Endometrial microvascular endothelial cells (primary cell): ENCODE results near the gene TSPO. TPM values are rescaled to one million over a fixed set of nuclear protein-coding genes. Genes with fewer than 3 reads are reported as not detected.
"Not testable (repeated sequence)": the region's sequence is repeated elsewhere in the genome, so short reads cannot be mapped to it uniquely, and the experiment has no call there.

Experiments
- in situ Hi-C: cut with HindIII; loops from 2 replicates; pipeline ENCODE4 v1.10.0; 2017; ENCODE audit warnings: low sequenced_read_pairs, low pct_unique_long_range_greater_than_20kb; ENCODE audit errors: inconsistent ontology term
- total RNA-seq: library from RNA; depleted of rRNA; stranded (reverse); fragments of >200 nt; gene quantifications from one replicate; pipeline ENCODE4 v1.2.3, GENCODE V29; 2015; ENCODE audit errors: inconsistent ontology term

TSPO gene
- 689 TPM for total RNA-seq

DNA sequence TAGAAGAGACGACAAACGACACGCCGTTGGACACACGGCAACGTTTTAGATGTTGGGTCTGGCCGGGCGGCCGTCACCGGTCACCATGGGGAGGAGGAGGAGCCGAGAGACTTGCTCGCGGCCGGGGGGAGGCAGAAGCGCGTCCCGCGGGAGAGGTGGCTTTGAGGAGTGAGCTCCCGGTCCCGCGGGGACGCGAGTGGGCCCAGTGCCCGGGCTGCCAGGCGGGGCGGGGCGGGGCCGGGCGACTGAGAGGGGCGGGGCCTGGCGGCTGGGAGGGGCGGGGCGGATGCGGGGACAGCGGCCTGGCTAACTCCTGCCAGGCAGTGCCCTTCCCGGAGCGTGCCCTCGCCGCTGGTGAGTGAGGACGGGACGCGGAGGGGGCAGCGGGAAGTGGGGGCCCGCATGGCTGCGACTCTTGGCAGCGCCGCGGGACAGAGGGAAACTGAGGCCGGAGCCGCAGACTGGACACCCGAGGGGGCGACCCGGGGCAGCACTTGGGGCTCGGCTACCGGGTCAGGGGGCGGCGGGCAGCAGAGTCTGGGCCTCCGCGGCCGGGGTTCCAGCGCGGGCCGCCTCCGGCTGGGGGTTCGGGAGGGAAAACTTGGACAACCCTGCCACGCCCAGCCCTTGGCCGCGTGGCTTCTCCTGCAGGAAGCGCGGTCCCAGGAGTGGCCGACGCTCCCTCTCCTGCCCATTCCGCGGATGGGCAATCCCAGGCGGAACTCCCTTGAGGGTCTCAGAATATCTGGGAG is at the start of gene TSPO:
TSPO (plus strand) TSS at position 309 of the 752 bp plus-strand sequence. CDS start 7,680 bp downstream, outside the sequence.
- in situ Hi-C loops, result no loop called here

DNA sequence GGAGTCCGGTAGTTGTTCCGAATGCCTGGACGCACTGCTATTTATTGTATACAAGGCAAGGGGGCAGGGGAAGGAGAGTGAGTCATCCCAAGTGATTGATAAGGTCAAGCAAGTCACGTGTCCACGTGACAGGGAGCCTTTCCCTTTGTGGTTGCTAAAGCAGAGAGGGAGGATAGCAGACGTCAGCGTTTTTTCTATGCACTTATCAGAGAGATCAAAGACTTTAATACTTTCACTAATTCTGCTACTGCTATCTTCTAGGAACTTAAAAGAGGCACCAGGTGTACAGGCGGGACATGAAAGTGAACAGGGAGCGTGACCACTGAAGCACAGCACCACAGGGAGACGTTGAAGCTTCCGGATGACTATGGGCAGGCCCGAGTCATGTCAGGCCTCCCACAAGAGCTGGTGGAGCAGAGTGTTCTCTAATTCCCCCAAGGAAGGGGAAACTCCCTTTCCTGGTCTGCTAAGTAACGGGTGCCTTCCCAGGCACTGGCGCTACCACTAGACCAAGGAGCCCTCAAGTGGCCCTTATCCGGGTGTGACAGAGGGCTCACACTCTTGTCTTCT is 47.2 kb upstream of the TSPO start:
- in situ Hi-C loops, result not testable (repeated sequence)

DNA sequence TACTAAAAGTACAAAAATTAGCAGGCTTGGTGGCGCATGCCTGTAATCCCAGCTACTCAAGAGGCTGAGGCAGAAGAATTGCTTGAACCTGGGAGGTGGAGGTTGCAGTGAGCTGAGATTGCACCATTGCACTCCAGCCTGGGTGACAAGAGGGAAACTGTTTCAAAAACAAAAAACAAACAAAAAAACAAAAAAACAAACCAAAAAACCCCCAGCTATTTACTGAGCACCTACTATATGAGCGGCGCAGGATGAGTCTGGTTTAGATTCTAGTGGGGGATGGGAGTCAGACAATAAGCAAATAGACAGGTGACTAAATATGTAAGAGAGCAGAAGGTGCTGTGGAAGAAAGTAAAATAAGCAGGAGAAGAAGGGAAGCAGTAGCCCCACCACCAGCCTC is 46.4 kb upstream of the TSPO start:
- in situ Hi-C loops, result not testable (repeated sequence)

DNA sequence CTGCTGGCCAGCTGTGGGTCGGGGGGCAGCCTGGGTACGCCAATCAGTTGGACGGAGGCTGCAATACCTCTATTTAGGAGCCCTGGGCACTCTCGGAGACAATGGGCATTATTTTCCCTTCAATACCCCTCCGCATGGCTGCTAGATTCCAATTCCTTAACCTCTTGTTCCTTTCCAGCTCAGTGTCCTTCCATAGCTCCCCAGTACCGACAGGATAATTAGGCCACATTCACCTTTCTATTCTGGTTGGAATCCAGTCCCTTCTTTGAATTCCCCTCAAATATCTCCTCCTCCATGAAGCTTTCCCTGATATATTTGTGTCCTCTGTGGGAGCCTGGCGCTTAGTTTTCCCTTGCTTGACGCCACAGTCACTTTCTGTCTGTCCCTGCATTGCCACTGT is 45.1 kb upstream of the TSPO start:
- in situ Hi-C loops, result no loop called here

DNA sequence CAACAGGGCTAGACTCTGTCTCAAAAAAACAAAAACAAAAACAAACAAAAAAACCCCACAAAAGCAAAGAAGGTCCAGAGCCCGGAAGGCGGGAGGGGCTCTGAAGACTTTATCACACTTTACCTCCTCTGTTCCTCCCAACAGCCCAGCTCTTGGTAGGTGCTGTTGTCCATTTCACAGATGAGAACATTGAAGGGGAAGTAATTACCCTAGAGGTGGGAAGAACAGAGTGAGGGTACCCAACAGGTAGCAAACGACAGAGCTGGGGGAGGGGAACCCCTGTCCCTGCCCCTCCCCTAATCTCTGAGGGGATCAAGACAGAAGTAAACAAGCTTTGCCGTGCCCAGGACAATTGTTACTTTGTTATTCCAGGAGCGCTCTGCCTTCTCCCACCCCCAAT is 41.8 kb upstream of the TSPO start:
- in situ Hi-C loops, result no loop called here

DNA sequence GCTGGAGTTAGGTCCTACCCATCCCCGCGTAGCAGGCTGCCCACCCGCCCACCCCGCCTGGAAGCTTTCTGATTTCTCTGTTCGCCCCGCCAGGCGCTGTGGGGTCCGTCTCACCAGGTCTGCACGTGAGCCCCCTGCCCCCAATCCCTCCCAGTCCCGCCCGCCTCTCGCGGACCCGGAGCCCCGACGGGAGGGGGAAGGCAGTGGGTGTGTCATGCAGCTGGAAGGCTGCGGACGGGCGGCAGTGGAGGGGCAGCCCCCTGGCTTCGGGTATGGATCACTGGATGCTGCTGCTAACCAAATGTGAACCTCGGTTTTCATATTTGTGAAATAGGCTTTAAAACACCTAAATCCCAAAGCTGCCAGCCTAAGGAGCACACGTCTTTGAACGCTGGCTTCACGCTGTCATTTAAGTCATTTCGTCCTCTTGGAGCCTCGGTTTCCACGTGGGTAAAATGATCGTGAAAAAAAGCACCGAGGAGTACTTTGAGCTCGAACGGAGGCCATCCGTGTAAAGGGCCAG is 41.4 kb upstream of the TSPO start:
- in situ Hi-C loops, result no loop called here

DNA sequence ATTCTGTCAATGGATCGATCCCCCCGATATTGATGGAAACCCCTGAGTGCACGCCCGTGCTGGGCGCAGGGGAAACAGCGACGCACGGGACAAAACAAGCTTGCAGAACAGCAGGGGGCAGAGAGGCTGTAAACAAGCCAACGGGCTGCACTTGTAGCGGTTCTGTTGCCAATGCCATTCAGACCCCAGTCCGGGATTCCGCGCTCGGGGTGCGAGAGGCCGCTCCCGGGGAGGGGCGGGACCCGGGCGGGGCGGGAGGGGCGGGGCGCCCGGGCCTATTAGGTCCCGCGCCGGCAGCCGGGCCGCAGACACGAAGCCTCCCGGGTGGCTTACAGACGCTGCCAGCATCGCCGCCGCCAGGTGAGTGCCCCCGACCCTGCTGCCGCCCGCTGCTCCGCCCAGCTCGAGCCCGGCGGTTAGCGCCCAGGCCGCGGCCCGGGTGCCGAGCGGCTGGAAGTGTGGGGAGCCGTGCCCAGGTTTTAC is 40.9 kb upstream of the TSPO start, which contains the start of gene BIK:
BIK (plus strand) TSS at position 307 of the 483 bp plus-strand sequence. CDS start 13,273 bp downstream, outside the sequence.
- in situ Hi-C loops, result no loop called here

DNA sequence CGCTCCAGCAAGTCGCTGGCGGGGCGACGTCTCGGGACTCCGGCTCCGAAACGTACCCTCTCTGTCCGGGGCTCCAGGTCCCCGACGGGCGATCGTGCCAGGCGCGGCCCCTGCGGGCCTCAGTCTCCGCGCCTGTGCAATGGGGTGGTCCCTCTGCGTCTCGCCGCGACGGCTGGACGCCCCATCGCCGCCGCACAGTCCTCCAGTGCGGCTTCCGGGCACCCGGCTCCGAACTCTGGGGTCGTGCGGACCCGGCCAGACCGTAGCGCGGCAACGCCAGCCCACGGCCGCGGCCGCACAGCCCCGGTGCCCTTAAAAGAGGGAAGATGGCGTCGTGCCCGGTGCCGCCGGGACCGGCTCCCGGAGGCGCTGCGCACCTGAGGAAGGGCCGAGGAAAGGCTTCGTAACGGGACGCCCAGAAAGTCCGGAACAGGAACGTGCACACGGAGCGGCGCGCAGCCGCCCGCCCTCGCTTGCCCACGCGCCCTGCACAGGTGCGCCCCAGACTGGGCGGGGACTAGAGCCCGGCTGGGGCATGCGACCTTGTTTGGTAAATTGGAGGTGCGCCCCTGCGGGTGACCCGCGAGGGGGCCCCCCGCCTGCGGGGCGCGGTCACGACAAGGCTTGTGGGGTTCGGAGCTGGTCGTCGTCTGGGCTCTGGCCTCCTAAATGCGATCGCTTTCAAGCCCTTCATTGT is 40.3 kb upstream of the TSPO start:
- in situ Hi-C loops, result no loop called here

DNA sequence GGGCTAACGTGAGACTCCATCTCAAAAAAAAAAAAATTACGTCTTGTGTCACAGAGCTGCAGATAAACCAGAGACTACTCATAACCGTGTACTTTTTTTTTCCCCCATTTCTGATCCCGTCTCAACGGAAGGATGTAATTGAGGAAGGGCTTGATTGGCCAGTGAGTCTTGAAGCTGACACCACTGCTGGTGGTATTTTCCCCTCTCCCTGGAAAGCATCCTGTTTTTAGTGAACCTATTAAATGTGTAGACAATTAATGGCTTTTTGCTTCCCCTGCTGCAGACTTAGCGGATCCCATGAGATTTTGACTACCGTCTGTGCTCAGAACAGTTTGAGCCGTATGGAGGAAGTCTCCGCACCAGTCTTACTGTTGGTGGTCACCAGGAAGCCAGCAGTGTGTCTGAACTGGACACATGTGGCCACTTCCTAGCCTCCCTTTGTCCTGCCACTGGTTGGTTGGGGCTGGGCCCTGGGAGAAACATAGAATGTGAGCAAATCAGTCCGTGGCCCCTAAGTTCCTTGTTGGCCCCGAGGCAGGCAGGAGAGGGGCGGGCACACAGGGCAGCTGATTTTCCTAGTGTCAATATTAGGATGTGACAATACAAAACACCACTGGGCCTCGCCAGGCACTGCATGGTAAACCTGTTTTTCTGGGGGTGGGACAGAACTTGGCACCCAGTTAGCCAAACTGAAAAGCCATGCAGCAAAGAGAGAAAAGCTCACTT is 37.7 kb upstream of the TSPO start:
- in situ Hi-C loops, result no loop called here

DNA sequence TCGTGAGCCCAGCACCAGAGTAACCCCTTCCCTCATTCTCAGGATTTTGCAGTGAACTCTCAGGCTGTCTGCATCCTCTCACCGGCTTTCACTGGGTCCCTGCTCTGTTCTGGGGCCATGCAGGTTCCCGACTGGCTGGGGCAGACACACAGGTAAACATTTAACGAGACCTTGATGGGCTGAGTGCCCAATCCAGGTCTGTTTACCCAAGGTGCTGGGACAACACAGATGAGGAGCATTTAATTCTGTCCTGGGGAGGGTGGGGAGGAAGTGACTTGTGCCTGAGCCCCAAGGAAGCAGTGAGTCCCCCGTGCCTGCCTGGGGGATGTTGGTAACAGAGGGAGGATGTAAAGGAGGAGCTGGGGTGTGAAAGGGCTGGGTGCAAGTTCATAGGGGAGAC is 36.4 kb upstream of the TSPO start:
- in situ Hi-C loops, result no loop called here

DNA sequence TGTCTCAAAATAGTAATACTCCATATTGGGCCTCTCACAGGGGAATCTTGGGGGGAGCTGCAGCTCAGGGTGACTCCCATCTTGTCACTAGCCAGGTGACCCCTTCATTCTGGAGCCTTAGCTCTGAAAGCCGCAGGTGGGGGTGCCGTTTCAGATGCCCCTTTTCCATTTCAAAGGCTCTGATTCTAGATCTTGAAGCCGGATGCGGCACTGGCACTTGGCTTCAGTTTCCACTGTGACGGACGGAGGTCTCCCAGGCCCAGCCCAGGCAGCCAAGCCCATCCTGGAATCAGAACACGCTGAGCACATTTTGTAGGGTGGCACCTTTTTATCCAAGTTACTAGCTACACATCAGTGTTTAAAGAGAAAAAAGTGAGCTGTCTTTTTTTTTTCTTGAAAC is 34.4 kb upstream of the TSPO start:
- in situ Hi-C loops, result no loop called here

DNA sequence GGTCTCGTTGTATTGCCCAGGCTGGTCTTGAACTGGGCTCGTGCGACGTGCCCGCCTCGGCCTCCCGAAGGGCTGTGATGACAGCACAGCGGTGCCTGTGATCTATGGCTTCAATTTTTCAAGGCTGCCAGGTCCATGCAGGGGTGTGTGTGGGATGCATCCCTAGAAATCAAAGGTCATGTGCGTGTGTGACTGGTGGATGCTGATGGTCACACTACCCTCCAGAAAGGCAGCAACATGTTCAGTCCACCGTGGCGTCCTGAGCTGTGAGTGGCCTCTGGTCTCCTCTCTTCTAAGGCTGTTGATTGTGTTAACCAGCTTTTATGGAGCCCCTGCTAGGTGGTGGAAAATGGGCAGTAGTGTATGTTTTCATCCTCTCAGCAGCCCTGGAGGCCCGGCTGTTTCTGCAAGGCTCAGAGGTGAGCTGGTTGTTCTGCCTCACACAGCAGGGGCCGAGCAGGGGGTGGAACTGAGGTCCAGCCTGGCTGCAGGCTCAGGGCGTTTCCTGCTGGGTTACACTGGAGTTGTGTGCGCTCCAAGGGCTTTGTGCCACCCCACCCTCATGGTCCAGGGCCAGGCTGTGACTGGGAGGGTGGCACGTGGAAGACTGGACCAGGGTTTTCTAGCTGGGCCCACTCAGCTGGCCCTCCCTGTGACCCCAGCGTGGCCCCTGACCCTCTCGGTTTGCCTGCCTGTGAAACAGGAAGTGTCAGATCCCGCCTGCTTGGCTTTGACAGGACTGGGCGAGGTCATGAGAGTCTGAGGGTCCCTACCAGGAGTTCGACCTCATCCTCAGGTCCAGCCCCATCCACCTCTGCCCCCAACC is 33.1 kb upstream of the TSPO start:
- in situ Hi-C loops, result no loop called here

DNA sequence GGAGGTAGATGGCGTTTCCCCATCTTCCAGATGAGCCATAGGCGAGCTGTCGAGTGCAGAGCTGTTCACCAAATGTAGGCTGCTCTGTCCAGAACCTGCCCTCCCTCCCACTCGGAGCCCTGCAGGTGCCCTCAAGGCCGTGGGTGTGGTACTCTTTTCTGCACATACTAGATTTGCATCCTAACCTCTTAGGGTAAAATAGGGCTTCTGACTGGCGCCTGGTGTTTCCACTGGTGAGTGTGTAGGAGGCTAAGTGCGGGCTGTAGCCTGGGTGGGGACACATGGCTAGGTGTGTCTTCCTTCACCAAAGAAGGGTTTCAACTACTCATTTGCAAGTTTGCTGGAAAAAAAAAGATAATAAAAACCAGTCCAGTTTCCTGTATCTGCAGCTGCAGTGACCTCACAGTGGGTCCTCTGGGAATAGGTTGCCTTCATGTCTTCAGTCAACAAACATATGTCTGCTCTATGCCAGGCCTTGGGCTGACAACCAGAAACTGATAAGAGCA is 32.4 kb upstream of the TSPO start:
- in situ Hi-C loops, result no loop called here

DNA sequence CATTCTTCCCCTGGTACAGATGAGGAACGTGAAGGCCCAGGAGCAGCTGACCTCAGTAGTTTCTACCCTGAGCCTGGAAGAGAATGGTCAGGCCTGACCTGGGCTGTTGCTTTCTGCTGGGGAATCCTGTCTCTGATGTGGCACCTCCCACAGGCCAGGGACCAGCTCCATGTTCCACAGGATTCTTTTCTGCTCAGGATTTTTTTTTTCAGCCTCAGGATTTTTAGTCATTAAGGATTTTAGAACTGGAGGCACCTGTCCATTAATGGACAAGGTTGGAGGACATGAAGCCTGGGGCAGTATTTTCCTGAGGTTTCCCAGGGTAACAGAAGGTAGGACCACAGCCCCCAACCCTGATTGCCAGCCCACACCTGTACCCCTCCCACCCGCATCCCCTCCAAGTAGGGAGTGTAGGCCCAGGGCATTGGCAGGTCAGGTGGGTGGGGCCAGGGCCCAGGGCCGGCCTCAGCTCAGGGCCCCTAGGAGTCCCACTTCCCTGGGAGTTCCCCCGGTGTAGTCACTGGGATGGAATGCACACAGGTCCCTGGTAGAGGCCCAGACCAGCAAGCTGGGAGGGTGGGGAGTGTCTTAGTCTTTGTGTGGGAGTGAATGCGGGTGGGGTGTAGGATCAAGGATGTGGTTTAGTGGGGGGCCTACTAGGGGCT is 24.7 kb upstream of the TSPO start:
- in situ Hi-C loops, result no loop called here

DNA sequence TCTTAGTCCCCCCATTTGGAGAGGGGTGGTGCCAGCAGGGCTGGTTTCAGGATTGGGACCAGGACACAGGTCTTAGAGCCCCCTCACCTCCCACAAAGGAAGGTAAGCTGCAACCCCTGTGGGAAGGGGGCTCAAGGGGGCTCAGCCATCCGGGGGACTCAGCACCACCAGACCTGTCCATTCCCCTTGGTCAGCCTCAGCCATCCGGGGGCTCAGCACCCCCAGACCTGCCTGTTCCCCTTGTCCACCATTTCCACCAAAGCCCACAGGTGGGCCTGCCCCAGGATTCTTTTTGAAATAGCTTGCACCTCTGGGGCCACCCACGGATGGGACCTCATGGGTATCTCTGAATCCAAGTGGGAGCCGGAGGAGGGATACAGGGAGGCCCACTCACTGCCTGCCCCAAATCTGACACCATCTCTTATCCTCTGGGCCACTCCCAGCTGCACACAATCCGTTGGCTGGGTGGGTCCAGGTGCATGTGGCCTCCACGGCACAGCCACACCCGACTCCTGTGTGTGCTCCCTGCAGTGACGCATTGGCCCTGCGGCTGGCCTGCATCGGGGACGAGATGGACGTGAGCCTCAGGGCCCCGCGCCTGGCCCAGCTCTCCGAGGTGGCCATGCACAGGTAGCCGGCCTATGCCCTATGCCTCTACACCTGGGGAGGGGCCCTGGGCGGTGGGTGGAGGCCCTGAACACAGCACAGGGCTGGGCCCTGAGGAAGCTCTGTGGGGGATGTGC is 24.0 kb upstream of the TSPO start:
- in situ Hi-C loops, result no loop called here

DNA sequence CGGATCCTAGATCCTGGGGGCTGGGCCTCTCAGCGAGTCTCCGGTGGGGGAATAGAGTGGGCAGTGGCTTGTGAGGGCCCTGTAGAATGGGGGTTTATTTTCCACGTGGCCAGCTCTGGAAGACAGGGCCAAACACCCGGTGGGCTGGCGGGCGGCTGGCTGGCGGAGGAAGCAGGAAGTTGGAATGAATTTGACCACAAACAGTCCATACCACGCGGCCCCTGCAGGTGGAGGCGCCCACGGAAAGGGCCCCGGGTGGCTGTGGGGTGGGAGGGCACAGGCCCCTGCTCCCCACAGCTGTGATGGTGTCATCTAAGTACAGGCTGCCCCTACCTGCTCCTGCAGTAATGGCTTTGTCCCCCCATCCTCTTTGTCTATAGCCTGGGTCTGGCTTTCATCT is 23.2 kb upstream of the TSPO start:
- in situ Hi-C loops, result no loop called here

DNA sequence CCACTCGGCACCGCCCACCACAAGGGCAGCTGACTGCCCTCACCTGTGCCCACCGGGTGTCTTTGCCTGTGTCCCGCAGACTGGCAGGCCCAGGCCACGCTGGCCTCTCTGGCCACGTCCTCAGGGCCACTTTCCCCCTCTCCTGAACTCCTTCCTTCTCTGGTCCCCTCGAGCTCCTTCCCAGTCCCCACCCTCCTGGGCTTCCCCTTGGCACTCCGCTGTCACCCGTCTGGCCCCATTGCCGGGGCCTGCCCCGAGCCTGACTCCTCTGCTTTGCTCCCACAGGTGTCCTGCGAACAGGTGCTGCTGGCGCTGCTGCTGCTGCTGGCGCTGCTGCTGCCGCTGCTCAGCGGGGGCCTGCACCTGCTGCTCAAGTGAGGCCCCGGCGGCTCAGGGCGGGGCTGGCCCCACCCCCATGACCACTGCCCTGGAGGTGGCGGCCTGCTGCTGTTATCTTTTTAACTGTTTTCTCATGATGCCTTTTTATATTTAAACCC is 22.4 kb upstream of the TSPO start:
- in situ Hi-C loops, result no loop called here
